SH-SY5Y (cell line): Measurements from ENCODE around the gene HPD.

Source experiments
- GATA2 ChIP-seq: IDR thresholded peaks from 2 replicates; pipeline ENCODE4 v1.6.1; 2011; ENCODE audit warnings: mild to moderate bottlenecking, low read depth, low read length
- GATA3 ChIP-seq: IDR thresholded peaks from 2 replicates; pipeline ENCODE4 v1.6.1; 2011; ENCODE audit warnings: low read depth, mild to moderate bottlenecking, low read length, moderate library complexity

DNA sequence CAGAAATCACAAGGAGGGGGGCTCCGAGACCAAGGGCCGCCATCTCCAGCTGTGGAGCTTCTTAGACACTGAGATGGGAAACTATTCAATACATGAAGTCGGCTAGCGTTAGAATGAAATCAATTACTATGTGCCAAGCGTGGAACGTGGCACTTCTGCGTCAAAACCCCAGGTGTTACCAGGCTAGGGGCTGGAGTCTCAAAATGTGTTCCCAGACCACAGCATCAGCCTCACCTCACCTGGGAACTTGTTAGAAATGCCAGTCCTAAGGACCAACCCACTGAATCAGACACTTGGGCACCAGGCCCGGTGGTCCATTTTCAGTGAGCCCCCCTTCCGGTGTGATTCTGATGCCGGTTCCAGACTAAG, 59.9 kb downstream of the HPD start:
- TF ChIP-seq GATA2 (no peak), GATA3 (no peak)
